GM21619 (cell line): ENCODE measurements around the gene MAP3K5.

Experiments
- ATAC-seq: cut with Tn5 transposase; IDR thresholded peaks from one replicate; pipeline ENCODE4 v1.9.1; 2021; ENCODE audit not compliant: unreplicated experiment

The MAP3K5 gene

DNA sequence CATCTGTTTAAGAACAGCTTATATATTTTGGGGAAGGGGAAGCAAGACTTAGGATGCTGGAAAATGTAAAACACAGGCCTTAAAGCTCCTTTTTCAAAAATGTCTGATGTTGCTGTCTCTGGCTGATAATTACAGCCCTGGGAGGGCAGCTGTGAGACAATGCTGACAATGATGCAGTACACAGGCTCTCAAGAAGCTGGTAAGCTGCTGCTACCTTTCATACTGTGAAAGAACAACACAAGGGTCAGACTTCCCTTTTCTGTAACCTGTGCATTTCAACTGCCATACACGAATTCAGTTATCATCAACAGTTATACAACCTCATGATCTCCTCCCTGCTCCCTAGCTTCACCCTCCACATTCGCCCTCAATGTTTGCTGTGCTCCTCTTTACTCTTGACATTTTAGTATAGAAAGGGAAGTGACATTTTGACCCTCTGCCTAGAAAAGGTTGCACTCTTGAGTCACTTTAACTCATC is 267.3 kb downstream of the MAP3K5 start:
- ATAC-seq = no peak

DNA sequence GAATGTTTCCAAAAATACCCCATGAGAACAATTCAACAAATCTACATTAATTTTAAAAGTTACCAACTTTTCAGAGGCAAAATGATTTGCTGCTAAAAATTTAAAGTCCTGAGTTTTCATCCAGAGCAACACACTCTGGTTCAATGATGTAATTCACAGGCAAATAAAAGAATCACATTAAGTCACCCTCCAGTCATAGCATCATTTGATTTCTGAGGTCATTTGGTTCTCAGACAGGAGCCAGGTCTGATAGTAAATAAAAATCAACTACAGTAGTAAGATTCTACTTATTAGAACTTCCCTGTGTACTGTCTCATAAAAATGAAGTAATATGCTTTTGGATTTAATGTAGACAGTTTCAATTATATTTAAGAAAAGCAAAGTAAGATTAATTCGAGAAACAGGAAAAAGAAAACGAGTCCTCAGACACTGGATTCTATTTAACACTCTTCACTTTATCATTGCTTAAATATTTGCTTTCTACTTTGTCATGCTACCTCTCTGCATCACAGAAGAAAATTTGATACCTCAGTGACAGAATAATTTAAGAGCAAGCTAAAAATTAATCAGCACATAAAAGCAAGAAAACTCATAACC is 267.8 kb downstream of the MAP3K5 start:
- ATAC-seq = no peak

DNA sequence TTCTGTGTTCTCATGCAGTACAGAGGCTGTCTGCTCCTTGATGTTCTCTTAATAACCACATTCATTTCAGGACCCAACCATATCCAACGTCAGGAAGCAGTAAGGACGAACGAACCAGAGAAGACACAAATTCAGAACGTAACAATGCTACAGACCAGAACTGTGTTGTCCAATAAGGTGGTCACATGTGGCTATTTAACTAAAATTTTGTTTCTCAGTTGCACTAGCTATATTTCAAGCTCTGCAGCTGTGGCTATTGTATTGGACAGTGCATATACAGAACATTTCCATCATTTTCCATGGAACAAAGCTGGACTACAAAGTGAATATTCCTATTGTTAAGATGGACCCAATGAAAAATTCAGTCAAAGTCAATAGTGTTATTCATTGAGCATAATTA is 269.1 kb downstream of the MAP3K5 start:
- no peak for ATAC-seq

DNA sequence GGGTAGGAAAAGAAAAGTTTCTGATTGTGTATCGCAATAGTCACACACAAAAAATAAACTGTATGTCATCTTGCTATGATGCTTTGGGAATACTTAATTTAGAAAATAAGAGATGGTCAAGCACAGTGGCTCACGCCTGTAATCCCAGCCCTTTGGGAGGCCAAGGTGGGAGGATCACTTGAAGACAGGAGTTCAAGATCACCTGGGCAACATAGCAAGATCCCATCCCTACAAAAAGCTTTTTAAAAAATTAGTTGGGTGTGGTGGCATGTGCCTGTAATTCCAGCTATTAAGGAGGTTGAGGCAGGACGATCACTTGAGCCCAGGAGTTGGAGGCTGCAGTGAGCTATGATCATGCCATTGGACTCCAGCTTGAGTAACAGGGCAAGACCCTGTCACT is 269.6 kb downstream of the MAP3K5 start:
- no peak for ATAC-seq

DNA sequence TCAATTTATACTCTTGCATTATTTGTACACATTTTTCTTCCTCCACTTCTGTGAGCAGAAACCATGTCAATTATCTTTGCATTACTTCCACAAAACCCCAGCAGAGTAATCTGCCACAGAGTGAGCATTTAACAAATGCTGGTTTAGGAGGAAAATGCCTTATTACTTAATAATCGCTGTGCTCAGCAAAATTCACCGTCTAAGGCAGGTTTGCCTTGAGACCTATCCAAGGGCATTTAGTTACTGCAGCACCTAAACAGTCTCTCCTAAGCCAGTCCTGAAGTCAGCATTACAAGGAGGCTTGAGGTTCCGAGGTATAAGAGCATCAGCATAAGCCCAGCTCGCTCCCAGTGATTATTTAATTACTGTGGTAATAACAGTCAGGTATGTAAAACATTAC is 270.4 kb downstream of the MAP3K5 start:
- ATAC-seq = no peak

DNA sequence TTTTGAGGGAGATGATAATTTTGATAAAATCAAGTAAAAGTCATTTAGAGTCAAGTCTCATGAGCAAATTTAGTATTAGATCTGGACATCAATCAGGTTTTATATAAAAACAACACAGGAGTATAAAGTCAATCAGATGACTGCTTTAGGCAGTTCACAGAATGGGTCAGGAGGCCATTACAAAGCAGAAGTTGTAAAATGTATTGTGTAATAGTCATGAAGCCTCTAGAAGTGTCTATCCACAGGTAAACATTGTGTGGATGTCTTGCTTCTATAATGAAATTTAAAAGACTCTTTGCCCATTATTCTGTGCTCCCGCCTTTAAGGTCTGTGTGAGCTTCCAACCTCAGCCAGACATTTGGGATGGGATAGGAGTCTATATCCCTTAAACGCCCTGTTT is 270.9 kb downstream of the MAP3K5 start:
- ATAC-seq = no peak

DNA sequence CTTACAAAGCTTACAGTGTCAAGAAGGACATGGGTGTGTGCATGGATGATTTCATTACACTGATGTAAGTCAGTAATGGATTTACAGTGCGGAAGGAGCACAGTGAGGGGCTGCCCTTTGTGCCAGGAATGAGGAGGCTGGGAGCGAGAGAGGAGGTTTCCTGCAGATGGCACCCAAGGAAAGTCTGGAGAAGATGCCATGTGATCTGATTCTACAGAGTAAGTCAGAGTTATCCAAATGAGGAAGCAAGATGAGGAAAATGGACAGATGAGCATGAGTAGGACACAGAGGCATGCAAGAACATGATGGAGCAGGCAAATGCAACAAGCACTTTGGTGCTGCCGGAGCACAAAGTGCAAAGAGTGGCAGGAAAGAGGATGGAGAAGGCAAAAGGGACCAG is 271.8 kb downstream of the MAP3K5 start:
- ATAC-seq = no peak

DNA sequence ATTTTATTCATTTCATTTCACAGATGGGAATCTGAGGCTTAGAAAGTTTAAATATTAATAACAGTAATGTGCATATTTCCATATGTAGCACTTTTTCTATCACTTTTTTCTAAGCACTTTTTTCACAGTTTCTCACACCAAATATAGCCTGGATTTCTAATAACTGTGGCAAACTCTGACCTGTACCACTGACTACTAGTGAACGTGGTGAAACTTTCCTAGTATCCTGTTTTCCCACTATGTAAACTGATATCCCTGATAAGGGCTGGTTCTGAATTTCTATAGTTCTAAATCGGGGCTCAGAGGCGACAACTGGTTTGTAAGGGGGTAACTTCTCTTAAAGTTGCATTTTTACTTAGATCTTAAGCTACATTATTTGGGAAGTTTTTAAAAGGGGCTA is 274.7 kb downstream of the MAP3K5 start:
- no peak for ATAC-seq

DNA sequence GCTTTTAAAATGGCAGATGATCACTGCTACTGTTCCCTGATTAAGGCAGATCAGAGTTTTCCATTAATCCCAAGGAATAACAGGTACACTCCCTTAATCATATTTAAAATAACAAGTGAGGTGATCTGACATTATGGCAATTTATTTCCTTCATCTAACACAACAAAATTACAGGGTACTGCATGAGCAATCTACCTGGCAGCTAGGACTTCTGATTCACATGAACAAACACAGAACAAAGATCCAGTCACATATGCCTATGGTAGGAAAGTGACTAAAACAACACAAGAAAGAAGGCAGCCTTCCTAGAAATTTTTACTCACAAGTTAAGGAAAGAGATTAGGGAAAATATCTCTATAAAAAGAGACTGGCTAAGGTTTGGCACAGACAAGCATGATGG is 275.3 kb downstream of the MAP3K5 start:
- ATAC-seq = no peak

DNA sequence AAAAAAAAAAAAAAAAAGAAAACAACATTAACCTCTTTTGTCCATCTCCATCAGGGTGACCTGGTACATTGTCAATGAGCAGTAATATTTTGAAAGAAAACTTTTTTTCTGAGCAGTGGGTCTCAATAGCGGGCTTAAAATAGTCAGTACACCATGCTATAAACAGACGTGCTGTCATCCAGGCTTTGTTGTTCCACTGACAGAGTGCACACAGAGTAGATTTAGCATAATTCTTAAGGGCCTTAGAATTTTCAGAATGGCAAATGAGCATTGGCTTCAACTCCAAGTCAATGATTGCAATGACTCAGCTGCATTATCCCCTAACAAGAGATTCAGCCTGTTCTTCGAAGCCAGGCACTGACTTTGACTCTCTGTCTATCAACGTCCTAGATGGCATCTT is 277.7 kb downstream of the MAP3K5 start:
- ATAC-seq = no peak

DNA sequence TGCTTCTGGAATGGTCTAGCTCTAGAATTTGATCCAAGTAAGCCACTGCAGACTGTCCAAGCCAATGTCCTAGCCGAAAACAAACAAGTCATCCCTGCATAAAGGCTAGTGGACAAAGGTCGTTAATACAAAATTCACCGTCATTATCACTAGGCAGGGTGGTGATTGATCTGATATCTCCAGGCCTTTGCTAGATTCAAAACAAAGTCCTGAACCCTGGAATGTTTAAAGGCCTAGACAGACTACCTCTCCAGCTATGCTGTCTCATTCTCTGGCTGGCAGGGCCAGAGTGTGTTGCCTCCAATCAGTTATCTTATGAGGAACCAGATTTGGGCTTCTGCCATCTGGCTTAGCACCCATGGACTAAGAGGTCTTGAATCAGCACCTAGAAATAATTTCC is 280.4 kb downstream of the MAP3K5 start:
- no peak for ATAC-seq

DNA sequence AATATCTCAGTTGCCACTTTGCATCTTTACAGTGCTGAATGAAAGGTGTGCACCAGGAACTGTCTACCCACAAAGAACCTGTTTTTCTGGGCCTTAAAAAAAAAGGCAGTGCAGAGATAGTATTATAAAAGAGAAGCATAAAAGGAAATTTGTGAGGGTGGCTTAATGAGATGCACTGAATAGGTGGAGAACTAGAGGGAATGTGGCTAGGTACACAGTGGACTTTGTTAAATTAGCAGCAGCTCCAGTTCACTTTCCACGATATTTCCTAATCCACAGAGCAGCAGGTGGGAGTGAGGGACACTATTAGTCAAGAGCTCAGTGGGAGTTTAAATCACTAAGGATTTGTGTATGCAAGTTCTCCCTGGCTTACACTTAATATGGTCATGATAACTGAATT is 280.9 kb downstream of the MAP3K5 start:
- no peak for ATAC-seq

DNA sequence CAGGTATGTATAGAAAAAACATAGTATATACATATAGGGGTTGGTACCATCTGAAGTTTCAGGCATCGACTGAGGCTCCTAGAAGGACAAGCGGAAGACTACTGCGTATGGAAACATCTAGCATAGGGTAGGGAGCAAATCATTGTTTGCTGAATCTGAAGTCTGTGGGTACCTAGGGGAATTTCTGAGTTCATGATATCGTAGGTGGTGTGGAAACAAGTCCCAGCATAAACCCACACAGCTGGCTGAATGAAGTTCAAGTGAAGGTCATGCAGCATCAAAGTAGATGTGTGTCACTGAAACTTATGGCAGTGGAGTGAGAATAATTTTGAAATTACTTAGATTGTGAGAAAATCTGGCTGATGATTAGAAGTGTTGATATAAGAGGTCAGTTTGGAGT is 281.5 kb downstream of the MAP3K5 start:
- no peak for ATAC-seq

DNA sequence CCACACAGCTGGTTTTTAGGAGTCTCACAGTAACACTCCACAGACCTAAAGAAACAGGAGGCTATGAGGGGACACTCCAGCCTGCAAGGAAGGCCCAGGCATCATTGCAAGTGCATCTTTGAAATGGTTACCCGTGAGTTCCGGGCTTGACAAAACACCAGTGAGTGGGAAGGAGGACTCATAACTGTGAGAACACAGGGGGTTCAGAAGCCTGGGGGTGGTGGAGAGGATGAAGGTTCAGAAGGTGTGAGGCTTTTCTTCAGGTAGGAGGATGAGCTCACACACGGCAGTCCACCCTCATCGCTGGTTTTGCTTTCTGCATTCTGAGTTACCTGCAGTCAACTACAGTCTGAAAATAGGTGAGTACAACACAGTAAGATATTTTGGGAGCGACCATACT is 282.0 kb downstream of the MAP3K5 start:
- ATAC-seq = no peak

DNA sequence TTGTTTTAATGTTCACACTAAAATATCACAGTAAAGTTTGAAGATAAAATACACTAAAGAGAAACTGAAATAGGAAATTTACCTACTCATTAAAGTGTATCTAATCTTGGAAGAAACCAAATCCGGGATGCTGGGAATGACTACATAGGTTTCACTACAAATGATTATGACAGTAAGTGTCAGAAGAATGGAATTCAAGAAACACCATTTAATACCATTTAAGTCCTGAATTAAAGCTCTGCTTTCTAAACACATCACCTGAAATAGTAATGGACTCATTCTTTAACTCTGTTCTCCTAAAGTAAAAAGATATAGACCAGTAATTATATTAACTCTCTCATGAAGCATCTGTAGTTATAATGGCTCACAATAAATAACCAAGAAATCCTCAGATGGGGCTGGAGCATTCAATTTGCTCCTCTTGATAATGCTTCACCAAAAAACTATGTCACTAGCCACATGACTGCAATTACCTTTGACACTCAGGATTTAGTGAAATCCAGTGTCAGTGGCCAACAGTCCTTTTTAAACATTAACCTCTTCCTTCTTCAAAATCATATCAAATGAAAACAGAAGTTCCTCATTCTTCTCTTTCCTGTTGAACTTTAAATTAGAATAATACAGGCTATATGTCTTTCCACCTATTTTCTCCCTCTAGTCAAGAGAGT is 283.4 kb downstream of the MAP3K5 start:
- no peak for ATAC-seq
